Upper lobe of left lung (tissue), 4 donors: Measurements from ENCODE around the gene NANP.

Source experiments
- EP300 ChIP-seq, 4 donors: sonication (generic); formaldehyde crosslinking; IDR thresholded peaks; one replicate each; pipeline ENCODE4 v1.5.1; 2017; ENCODE audit warnings: antibody characterized with exemption in 4 of 4, control low read depth in 2 of 4
- POLR2A ChIP-seq, 4 donors: fragments of 450-650 bp; IDR thresholded peaks; one replicate each; pipeline ENCODE4 v1.5.1; 2016 to 2017; ENCODE audit warnings: antibody characterized with exemption in 4 of 4, mild to moderate bottlenecking in 2 of 4
- POLR2AphosphoS5 ChIP-seq, 2 donors: sonication (generic); formaldehyde crosslinking; IDR thresholded peaks; one replicate each; pipeline ENCODE4 v1.5.1; 2017; ENCODE audit warnings: antibody characterized with exemption in 2 of 2
- TF ChIP-seq, protein P1 (sequence below), 6 experiments: fragments of 450-650 bp in 4 of 6; fragments of 200-600 bp in 2 of 6; sonication (generic) in 2 of 6; IDR thresholded peaks; one replicate each; pipeline ENCODE4 v1.5.1; 2016 to 2019; ENCODE audit warnings: antibody characterized with exemption in 6 of 6

DNA sequence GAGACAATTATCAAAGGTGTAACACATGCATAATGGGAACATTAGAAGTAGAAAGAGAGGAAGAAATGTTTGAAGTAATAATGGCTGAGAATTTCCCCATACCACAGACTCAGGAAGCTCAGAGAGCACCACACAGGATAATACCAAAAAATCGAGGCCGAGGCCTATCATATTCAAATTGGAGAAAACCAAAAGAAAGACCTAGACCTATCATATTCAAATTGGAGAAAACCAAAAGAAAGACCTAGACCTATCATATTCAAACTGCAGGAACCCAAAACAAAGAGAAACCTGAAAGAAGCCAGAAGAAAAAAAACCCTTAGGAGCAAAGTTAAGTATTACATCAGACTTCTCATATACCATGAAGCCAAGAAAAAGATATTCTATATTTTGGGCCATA is 56.5 kb downstream of the NANP start:
- TF ChIP-seq, protein P1, sequence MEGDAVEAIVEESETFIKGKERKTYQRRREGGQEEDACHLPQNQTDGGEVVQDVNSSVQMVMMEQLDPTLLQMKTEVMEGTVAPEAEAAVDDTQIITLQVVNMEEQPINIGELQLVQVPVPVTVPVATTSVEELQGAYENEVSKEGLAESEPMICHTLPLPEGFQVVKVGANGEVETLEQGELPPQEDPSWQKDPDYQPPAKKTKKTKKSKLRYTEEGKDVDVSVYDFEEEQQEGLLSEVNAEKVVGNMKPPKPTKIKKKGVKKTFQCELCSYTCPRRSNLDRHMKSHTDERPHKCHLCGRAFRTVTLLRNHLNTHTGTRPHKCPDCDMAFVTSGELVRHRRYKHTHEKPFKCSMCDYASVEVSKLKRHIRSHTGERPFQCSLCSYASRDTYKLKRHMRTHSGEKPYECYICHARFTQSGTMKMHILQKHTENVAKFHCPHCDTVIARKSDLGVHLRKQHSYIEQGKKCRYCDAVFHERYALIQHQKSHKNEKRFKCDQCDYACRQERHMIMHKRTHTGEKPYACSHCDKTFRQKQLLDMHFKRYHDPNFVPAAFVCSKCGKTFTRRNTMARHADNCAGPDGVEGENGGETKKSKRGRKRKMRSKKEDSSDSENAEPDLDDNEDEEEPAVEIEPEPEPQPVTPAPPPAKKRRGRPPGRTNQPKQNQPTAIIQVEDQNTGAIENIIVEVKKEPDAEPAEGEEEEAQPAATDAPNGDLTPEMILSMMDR (IDR thresholded peaks at IDR 0.05), result no peak
- no peak for TF ChIP-seq EP300 (IDR thresholded peaks at IDR 0.05)
- no peak for TF ChIP-seq POLR2AphosphoS5 (IDR thresholded peaks at IDR 0.05)
- no peak for TF ChIP-seq POLR2A (IDR thresholded peaks at IDR 0.05)
